PFSK-1 (cell line): Measurements from ENCODE around the gene MDFIC.

Experiments used
- FOXP2 ChIP-seq: optimal IDR thresholded peaks from 2 replicates; pipeline ENCODE3; 2011; ENCODE audit warnings: borderline replicate concordance, control low read depth, inconsistent platforms; ENCODE audit not compliant: insufficient read depth; ENCODE audit errors: extremely low read length, extremely low read depth
- POLR2AphosphoS5 ChIP-seq: IDR thresholded peaks from 2 replicates; pipeline ENCODE4 v1.6.1; 2012; ENCODE audit warnings: low read depth, mild to moderate bottlenecking, control low read depth, low read length, moderate library complexity
- REST ChIP-seq, 2 experiments: IDR thresholded peaks; 2 replicates each; pipeline versions ENCODE4 v1.6.1 to v1.8.0; 2011 to 2012; ENCODE audit warnings: low read depth in 2 of 2, low read length in 2 of 2, control low read depth in 1 of 2, inconsistent platforms in 1 of 2, mild to moderate bottlenecking in 1 of 2, moderate library complexity in 1 of 2; ENCODE audit not compliant: insufficient read depth in 1 of 2
- SIN3A ChIP-seq: IDR thresholded peaks from 2 replicates; pipeline ENCODE4 v1.6.1; 2012; ENCODE audit warnings: mild to moderate bottlenecking, low read length, moderate library complexity, borderline replicate concordance; ENCODE audit not compliant: insufficient read depth
- TAF1 ChIP-seq: IDR thresholded peaks from 2 replicates; pipeline ENCODE4 v1.6.1; 2012; ENCODE audit warnings: low read length, control low read depth, borderline replicate concordance; ENCODE audit not compliant: insufficient read depth

Gene MDFIC

DNA sequence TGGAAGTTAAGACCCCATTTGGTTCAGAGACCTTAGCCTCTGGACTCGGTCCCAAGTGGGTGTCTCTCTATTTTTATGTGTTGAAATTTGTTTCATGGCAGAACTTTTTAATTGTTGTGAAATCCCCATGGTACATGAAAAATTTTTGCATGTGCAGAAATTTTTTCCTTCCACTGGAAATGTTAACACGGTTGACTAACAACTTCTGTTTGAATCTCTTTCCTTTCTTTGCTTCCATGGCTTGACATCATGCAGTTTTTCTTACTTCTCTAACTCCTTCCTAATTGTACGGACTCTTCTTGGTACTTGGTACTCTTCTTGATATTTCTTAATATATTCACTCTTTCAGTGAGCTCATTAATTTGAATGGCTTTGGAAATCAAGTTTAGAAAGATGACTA, 18.3 kb downstream of the MDFIC start:
- TF ChIP-seq REST (IDR thresholded peaks at IDR 0.05; ENCODE audit: insufficient read depth in 1 of 2, low read depth in 2 of 2, low read length in 2 of 2) (no peak), POLR2AphosphoS5 (no peak), SIN3A (no peak), TAF1 (no peak)

DNA sequence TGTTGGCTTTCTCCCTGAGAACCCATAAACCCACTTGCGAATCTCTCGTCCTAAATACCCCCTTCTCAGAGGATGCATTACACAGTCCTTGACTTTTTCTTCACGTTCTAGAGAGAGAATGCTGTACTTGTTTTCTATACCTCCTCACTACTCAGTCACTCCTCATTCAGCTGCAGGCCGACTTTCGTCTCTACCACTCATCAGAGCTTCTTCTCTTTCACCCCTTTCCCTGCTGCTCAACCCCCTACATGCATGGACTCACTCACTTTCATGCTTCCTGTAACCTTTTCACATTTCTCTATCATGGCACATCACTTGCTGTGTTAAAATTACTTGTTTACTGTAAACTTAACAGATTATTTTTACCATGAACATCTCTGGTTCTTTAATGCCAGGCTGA, 19.8 kb downstream of the MDFIC start:
- TF ChIP-seq TAF1: no peak
- TF ChIP-seq SIN3A: no peak
- TF ChIP-seq REST (IDR thresholded peaks at IDR 0.05; ENCODE audit: insufficient read depth in 1 of 2, low read depth in 2 of 2, low read length in 2 of 2): no peak
- no peak for TF ChIP-seq POLR2AphosphoS5
- no peak for TF ChIP-seq FOXP2

GRCh38 chr7:114942446-114943175, 20.7 kb downstream of the MDFIC start:
- TF ChIP-seq POLR2AphosphoS5 (no peak), FOXP2 (no peak), SIN3A (no peak), REST (IDR thresholded peaks at IDR 0.05; ENCODE audit: insufficient read depth in 1 of 2, low read depth in 2 of 2, low read length in 2 of 2) (no peak), TAF1 (no peak)

- TF ChIP-seq FOXP2 (no peak), TAF1 (no peak), REST (IDR thresholded peaks at IDR 0.05; ENCODE audit: insufficient read depth in 1 of 2, low read depth in 2 of 2, low read length in 2 of 2) (no peak), POLR2AphosphoS5 (no peak), SIN3A (no peak)
These were observed 21.6 kb downstream of the MDFIC start for GRCh38 chr7:114943530-114943929.
